K562 (cell line): ENCODE measurements around the gene TUBGCP6. TPM values are rescaled to one million over a fixed set of nuclear protein-coding genes. Genes with fewer than 3 reads are reported as not detected.

Experiments used
- EGR1 ChIP-seq: fragments of 450-650 bp; conservative IDR thresholded peaks from 2 replicates; pipeline ENCODE4 v1.6.1; 2017; ENCODE audit warnings: mild to moderate bottlenecking
- ESRRA ChIP-seq: fragments of 450-650 bp; IDR thresholded peaks from 2 replicates; pipeline ENCODE4 v1.6.1; 2014; ENCODE audit warnings: low read depth, mild to moderate bottlenecking, moderate library complexity, borderline replicate concordance
- MECOM ChIP-seq: fragments of 250-450 bp; sonication (Bioruptor Pico); IDR thresholded peaks from 2 replicates; pipeline ENCODE4 v1.8.0; 2022; ENCODE audit warnings: inconsistent platforms
- PTBP1 ChIP-seq: fragments of 200-400 bp; formaldehyde crosslinking; IDR thresholded peaks from 2 replicates; pipeline ENCODE4 v1.6.1; 2017; ENCODE audit warnings: low read depth, low read length
- RBM14 ChIP-seq: fragments of 200-400 bp; formaldehyde crosslinking; IDR thresholded peaks from 2 replicates; pipeline ENCODE4 v1.6.1; 2018; ENCODE audit warnings: low read depth, mild to moderate bottlenecking, low read length, moderate library complexity, borderline replicate concordance; ENCODE audit not compliant: insufficient read depth
- YY1 ChIP-seq, 3 experiments: IDR thresholded peaks; 2 replicates each; pipeline ENCODE4 v1.6.1; 2011; ENCODE audit warnings: low read length in 2 of 3, mild to moderate bottlenecking in 2 of 3, moderate library complexity in 2 of 3, borderline replicate concordance in 1 of 3, control low read depth in 1 of 3, low read depth in 1 of 3; ENCODE audit not compliant: insufficient read depth in 3 of 3, insufficient replicate concordance in 2 of 3, control insufficient read depth in 1 of 3, insufficient read length in 1 of 3; ENCODE audit errors: extremely low read depth in 1 of 3
- ZNF239 ChIP-seq: fragments of 250-450 bp; sonication (Bioruptor Pico); IDR thresholded peaks from 2 replicates; pipeline ENCODE4 v1.4.0; 2020; ENCODE audit warnings: mild to moderate bottlenecking
- ZNF408 ChIP-seq: fragments of 250-450 bp; sonication (Bioruptor Pico); IDR thresholded peaks from 2 replicates; pipeline ENCODE4 v1.4.0; 2020; ENCODE audit warnings: low read depth, mild to moderate bottlenecking, moderate library complexity
- polyA plus RNA-seq, 8 experiments: library from polyadenylated mRNA; depleted of rRNA in 4 of 8; stranded (reverse) in 5 of 8; unstranded in 3 of 8; fragments of >200 nt; fragmentation: Nextera tagmentation in 2 of 8; fragmentation: Illumina TruSeq in 1 of 8; extraction: Ambion mirVana in 2 of 8; extraction: Trizol in 1 of 8; gene quantifications; 2 replicates each; pipeline versions ENCODE4 v1.2.1 to v1.2.3, GENCODE V29; 2011 to 2014; ENCODE audit warnings: inconsistent platforms in 1 of 8, missing spikeins in 1 of 8
- total RNA-seq, 7 experiments: library from RNA; depleted of rRNA in 6 of 7; stranded (reverse); fragments of >200 nt in 6 of 7; fragmentation: Illumina TruSeq in 2 of 7; extraction: Trizol in 2 of 7; gene quantifications; 2 replicates each; pipeline versions ENCODE4 v1.2.1 to v1.2.3, GENCODE V29; 2011 to 2021; ENCODE audit warnings: low replicate concordance in 1 of 7
- TF ChIP-seq, protein P1 (sequence below): fragments of 250-450 bp; sonication (Bioruptor Pico); IDR thresholded peaks from 2 replicates; pipeline ENCODE4 v1.5.0; 2021; ENCODE audit warnings: mild to moderate bottlenecking, borderline replicate concordance
- TF ChIP-seq, protein P2 (sequence below): sonication (generic); formaldehyde crosslinking; IDR thresholded peaks from 2 replicates; pipeline ENCODE4 v1.8.0; 2022; ENCODE audit warnings: mild to moderate bottlenecking, missing genetic modification reagents
- TF ChIP-seq, protein P3 (sequence below): sonication (generic); formaldehyde crosslinking; IDR thresholded peaks from 2 replicates; pipeline ENCODE4 v1.8.0; 2022; ENCODE audit warnings: missing genetic modification reagents, mild to moderate bottlenecking, moderate library complexity, borderline replicate concordance
- TF ChIP-seq, protein P4 (sequence below): fragments of 250-450 bp; sonication (Bioruptor Pico); IDR thresholded peaks from 2 replicates; pipeline ENCODE4 v1.4.0; 2020
- TF ChIP-seq, protein P5 (sequence below): fragments of 450-650 bp; IDR thresholded peaks from 2 replicates; pipeline ENCODE4 v1.7.1; 2018; ENCODE audit warnings: mild to moderate bottlenecking, low read depth; ENCODE audit not compliant: partially characterized antibody

Gene TUBGCP6
- total and polyA plus RNA-seq, 9 of the 15 experiments (the other 6 are each of a cell fraction or from before 2014, with no cell fraction given) = 0.76 to 33.0 (median 10.1) TPM

DNA sequence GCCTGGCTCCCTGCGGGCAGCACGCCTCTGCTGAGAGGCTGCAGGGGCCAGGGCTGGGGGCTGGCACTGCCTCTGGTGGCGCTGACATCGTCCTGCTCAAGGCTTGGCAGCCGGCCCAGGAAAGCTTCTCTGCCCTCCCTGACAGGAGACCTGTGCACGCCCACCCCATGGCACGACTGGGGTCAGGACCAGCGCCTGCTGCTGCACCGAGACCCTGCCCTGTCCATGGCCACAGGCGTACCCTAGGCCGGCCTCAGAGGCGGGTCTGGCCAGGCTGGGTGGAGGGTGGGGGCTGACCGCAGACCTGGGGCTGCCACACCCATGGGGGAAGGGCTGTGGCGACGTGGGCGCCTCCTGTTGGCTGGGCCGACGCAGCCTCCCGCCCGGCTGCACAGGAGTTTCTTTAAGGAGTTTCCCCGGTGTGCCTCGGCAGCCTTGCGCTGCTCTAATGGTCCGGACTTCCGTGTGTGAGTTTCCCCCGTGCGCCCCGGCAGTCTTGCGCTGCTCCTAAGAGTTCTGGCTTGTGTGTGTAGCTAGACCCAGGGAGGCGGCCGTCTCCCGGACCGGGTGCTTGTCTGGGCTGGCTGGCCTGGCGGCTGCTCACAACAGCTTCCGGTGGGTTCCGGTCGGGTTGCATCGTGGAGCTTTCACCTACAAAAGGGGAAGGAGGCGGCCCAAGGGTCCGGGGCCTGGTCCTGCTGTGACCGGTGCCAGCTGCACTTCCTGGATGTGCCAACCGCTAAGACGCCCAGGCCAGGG lies 54.5 kb downstream of the TUBGCP6 start (continued):
- TF ChIP-seq, protein P1, sequence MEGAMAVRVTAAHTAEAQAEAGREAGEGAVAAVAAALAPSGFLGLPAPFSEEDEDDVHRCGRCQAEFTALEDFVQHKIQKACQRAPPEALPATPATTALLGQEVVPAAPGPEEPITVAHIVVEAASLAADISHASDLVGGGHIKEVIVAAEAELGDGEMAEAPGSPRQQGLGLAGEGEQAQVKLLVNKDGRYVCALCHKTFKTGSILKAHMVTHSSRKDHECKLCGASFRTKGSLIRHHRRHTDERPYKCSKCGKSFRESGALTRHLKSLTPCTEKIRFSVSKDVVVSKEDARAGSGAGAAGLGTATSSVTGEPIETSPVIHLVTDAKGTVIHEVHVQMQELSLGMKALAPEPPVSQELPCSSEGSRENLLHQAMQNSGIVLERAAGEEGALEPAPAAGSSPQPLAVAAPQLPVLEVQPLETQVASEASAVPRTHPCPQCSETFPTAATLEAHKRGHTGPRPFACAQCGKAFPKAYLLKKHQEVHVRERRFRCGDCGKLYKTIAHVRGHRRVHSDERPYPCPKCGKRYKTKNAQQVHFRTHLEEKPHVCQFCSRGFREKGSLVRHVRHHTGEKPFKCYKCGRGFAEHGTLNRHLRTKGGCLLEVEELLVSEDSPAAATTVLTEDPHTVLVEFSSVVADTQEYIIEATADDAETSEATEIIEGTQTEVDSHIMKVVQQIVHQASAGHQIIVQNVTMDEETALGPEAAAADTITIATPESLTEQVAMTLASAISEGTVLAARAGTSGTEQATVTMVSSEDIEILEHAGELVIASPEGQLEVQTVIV = no peak
- TF ChIP-seq, protein P2, sequence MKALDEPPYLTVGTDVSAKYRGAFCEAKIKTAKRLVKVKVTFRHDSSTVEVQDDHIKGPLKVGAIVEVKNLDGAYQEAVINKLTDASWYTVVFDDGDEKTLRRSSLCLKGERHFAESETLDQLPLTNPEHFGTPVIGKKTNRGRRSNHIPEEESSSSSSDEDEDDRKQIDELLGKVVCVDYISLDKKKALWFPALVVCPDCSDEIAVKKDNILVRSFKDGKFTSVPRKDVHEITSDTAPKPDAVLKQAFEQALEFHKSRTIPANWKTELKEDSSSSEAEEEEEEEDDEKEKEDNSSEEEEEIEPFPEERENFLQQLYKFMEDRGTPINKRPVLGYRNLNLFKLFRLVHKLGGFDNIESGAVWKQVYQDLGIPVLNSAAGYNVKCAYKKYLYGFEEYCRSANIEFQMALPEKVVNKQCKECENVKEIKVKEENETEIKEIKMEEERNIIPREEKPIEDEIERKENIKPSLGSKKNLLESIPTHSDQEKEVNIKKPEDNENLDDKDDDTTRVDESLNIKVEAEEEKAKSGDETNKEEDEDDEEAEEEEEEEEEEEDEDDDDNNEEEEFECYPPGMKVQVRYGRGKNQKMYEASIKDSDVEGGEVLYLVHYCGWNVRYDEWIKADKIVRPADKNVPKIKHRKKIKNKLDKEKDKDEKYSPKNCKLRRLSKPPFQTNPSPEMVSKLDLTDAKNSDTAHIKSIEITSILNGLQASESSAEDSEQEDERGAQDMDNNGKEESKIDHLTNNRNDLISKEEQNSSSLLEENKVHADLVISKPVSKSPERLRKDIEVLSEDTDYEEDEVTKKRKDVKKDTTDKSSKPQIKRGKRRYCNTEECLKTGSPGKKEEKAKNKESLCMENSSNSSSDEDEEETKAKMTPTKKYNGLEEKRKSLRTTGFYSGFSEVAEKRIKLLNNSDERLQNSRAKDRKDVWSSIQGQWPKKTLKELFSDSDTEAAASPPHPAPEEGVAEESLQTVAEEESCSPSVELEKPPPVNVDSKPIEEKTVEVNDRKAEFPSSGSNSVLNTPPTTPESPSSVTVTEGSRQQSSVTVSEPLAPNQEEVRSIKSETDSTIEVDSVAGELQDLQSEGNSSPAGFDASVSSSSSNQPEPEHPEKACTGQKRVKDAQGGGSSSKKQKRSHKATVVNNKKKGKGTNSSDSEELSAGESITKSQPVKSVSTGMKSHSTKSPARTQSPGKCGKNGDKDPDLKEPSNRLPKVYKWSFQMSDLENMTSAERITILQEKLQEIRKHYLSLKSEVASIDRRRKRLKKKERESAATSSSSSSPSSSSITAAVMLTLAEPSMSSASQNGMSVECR = peak; percentile 70
- TF ChIP-seq ZNF239 (no peak), MECOM (no peak), ZNF408 (CRISPR knock-in tag) (no peak), RBM14 (no peak), PTBP1 (no peak), EGR1 (0 out of 2 replicates have a peak, but pooled peaks have one; percentile 16), YY1 (IDR thresholded peaks at IDR 0.05; ENCODE audit: borderline replicate concordance in 1 of 3, control insufficient read depth in 1 of 3, extremely low read depth in 1 of 3, insufficient read depth in 3 of 3, insufficient read length in 1 of 3, insufficient replicate concordance in 2 of 3, low read depth in 1 of 3, low read length in 2 of 3) (peak in 1 of 3 experiments; percentile 2), ESRRA (peak; percentile 89; the same call in 1 of the 2 replicates)
- TF ChIP-seq, protein P3, sequence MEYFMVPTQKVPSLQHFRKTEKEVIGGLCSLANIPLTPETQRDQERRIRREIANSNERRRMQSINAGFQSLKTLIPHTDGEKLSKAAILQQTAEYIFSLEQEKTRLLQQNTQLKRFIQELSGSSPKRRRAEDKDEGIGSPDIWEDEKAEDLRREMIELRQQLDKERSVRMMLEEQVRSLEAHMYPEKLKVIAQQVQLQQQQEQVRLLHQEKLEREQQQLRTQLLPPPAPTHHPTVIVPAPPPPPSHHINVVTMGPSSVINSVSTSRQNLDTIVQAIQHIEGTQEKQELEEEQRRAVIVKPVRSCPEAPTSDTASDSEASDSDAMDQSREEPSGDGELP (CRISPR knock-in tag) = peak; percentile 68
- TF ChIP-seq, protein P4, sequence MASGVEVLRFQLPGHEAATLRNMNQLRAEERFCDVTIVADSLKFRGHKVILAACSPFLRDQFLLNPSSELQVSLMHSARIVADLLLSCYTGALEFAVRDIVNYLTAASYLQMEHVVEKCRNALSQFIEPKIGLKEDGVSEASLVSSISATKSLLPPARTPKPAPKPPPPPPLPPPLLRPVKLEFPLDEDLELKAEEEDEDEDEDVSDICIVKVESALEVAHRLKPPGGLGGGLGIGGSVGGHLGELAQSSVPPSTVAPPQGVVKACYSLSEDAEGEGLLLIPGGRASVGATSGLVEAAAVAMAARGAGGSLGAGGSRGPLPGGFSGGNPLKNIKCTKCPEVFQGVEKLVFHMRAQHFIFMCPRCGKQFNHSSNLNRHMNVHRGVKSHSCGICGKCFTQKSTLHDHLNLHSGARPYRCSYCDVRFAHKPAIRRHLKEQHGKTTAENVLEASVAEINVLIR (CRISPR knock-in tag) = peak; percentile 31; the same call in 1 of the 2 replicates
- TF ChIP-seq, protein P5, sequence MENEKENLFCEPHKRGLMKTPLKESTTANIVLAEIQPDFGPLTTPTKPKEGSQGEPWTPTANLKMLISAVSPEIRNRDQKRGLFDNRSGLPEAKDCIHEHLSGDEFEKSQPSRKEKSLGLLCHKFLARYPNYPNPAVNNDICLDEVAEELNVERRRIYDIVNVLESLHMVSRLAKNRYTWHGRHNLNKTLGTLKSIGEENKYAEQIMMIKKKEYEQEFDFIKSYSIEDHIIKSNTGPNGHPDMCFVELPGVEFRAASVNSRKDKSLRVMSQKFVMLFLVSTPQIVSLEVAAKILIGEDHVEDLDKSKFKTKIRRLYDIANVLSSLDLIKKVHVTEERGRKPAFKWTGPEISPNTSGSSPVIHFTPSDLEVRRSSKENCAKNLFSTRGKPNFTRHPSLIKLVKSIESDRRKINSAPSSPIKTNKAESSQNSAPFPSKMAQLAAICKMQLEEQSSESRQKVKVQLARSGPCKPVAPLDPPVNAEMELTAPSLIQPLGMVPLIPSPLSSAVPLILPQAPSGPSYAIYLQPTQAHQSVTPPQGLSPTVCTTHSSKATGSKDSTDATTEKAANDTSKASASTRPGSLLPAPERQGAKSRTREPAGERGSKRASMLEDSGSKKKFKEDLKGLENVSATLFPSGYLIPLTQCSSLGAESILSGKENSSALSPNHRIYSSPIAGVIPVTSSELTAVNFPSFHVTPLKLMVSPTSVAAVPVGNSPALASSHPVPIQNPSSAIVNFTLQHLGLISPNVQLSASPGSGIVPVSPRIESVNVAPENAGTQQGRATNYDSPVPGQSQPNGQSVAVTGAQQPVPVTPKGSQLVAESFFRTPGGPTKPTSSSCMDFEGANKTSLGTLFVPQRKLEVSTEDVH = no peak
